NCI-H748 (cell line): ENCODE results near the gene HEMK1.

ENCODE experiments used
- DNase-seq: peaks from one replicate; lab custom pipeline; 2025; ENCODE audit not compliant: unreplicated experiment; lab: John Stamatoyannopoulos, UW

The HEMK1 gene

GRCh38 chr3:50635066-50635465 lies 65.7 kb downstream of the HEMK1 start:
- DNase-seq: no peak

- DNase-seq: no peak
Observed at GRCh38 chr3:50637011-50637410, 67.7 kb downstream of the HEMK1 start.

GRCh38 chr3:50637945-50638344 lies 68.6 kb downstream of the HEMK1 start:
- DNase-seq: no peak

GRCh38 chr3:50639055-50639494 lies 69.8 kb downstream of the HEMK1 start:
- DNase-seq: no peak

GRCh38 chr3:50642382-50642781 lies 73.1 kb downstream of the HEMK1 start:
- DNase-seq: no peak

GRCh38 chr3:50644561-50644960 lies 75.2 kb downstream of the HEMK1 start:
- DNase-seq: no peak

GRCh38 chr3:50645378-50645777 lies 76.1 kb downstream of the HEMK1 start:
- no peak for DNase-seq
